Endometrial microvascular endothelial cells (primary cell): ENCODE measurements around the gene RAB31. TPM values are rescaled to one million over a fixed set of nuclear protein-coding genes. Genes with fewer than 3 reads are reported as not detected.

Experiments used
- in situ Hi-C: cut with HindIII; loops from 2 replicates; pipeline ENCODE4 v1.10.0; 2017; ENCODE audit warnings: low sequenced_read_pairs, low pct_unique_long_range_greater_than_20kb; ENCODE audit errors: inconsistent ontology term
- total RNA-seq: library from RNA; depleted of rRNA; stranded (reverse); fragments of >200 nt; gene quantifications from one replicate; pipeline ENCODE4 v1.2.3, GENCODE V29; 2015; ENCODE audit errors: inconsistent ontology term

Gene RAB31
- total RNA-seq, 1 donor from 2014 or later: 17.2 TPM

- in situ Hi-C loops: no loop called here
Observed at GRCh38 chr18:9708434-9709303, 568 bp downstream of the RAB31 start.

GRCh38 chr18:9709304-9709877 is 1.3 kb downstream of the RAB31 start:
- in situ Hi-C loops: no loop called here

- in situ Hi-C loops: no loop called here
Observed at GRCh38 chr18:9710037-9710436, 1.9 kb downstream of the RAB31 start.

- in situ Hi-C loops: no loop called here
Observed at GRCh38 chr18:9711361-9712129, 3.4 kb downstream of the RAB31 start.

- in situ Hi-C loops: no loop called here
Observed at GRCh38 chr18:9712130-9712577, 4.1 kb downstream of the RAB31 start.

- in situ Hi-C loops: no loop called here
Observed at GRCh38 chr18:9712611-9713010, 4.5 kb downstream of the RAB31 start.

- in situ Hi-C loops: no loop called here
Observed at GRCh38 chr18:9714266-9715087, 6.4 kb downstream of the RAB31 start.

GRCh38 chr18:9715088-9715343 is 6.9 kb downstream of the RAB31 start:
- in situ Hi-C loops: no loop called here

- in situ Hi-C loops: no loop called here
Observed at GRCh38 chr18:9715978-9716774, 8.1 kb downstream of the RAB31 start.

GRCh38 chr18:9716780-9717563 is 8.9 kb downstream of the RAB31 start:
- in situ Hi-C loops: no loop called here

GRCh38 chr18:9719421-9719981 is 11.4 kb downstream of the RAB31 start:
- in situ Hi-C loops: no loop called here

GRCh38 chr18:9720327-9720726 is 12.2 kb downstream of the RAB31 start:
- in situ Hi-C loops: no loop called here

GRCh38 chr18:9721893-9722550 is 13.9 kb downstream of the RAB31 start:
- in situ Hi-C loops: no loop called here

GRCh38 chr18:9722691-9723090 is 14.6 kb downstream of the RAB31 start:
- in situ Hi-C loops: no loop called here

- in situ Hi-C loops: no loop called here
Observed at GRCh38 chr18:9724797-9725585, 16.9 kb downstream of the RAB31 start.

GRCh38 chr18:9726175-9726574 is 18.1 kb downstream of the RAB31 start:
- in situ Hi-C loops: no loop called here
